Measurements from ENCODE around the gene KCNH1. TPM values are rescaled to one million over a fixed set of nuclear protein-coding genes. Genes with fewer than 3 reads are reported as not detected.

The KCNH1 gene, protein sequence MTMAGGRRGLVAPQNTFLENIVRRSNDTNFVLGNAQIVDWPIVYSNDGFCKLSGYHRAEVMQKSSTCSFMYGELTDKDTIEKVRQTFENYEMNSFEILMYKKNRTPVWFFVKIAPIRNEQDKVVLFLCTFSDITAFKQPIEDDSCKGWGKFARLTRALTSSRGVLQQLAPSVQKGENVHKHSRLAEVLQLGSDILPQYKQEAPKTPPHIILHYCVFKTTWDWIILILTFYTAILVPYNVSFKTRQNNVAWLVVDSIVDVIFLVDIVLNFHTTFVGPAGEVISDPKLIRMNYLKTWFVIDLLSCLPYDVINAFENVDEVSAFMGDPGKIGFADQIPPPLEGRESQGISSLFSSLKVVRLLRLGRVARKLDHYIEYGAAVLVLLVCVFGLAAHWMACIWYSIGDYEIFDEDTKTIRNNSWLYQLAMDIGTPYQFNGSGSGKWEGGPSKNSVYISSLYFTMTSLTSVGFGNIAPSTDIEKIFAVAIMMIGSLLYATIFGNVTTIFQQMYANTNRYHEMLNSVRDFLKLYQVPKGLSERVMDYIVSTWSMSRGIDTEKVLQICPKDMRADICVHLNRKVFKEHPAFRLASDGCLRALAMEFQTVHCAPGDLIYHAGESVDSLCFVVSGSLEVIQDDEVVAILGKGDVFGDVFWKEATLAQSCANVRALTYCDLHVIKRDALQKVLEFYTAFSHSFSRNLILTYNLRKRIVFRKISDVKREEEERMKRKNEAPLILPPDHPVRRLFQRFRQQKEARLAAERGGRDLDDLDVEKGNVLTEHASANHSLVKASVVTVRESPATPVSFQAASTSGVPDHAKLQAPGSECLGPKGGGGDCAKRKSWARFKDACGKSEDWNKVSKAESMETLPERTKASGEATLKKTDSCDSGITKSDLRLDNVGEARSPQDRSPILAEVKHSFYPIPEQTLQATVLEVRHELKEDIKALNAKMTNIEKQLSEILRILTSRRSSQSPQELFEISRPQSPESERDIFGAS
- total RNA-seq, result 0.08 TPM

DNA sequence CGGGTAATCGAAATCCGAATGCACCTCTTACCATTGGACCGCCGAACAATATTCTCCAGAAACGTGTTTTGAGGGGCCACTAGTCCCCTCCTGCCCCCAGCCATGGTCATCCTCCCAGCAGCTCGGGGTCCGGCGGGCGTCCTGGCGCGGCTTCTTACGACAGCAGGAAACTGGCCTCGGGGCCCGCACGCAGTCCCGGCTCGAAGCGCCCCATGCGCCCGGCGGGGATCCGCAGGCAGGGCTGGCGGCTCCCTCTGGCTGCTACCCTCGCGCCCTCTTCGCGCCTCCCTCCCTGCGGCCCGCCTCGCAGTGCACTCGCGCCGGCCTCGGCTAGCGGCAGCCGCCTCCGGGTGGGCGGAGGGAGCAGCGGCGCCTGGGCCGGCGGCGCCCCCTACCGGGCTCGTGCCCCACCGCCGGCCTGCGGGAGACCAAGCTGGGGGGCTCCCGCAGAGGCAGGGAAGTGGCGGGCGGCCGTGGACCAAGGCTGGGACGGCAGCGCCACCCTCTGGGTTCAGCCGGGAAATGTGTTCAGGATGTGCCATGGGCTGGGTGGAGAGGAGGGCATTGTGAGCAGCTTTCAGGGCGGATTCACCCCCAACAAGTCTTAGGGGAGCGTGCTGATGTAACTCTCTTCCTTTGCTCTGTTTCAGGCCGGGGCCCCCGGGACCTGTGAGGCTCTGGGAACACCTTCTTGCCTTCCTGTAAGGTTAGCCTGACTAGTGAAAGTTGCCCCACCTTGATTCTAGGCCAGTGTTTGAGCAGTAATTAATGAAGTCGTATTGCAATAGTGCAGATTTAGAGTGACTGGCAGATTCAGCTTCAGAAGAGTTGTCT is at the start of gene KCNH1:
Gene KCNH1, minus strand, starts transcription at position 313 of the 834 bp plus-strand sequence. Its CDS starts 203 bp downstream, at position 110.
- peak; percentile 60 for DNase-seq (ENCODE audit: low spot score)
- peak; percentile 94 for ATAC-seq

DNA sequence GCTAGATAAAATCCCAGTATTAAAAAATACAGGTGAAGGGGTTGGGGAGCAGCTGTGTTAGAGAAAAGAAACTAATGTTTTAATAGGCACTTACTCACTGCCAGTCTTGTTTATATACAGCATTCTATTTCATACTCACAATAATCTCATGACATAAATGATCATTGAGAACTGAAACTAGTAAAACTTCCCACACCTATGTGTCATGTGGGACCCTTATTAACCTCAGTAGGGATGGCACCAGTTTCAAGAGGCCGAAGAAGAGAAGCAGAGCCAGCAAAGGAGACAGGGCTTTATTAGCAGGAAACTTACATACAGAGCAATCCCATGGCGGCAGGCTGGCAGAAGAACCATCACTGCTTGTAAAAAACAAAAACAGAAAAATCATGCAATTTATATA is 48.8 kb upstream of the KCNH1 start:
- DNase-seq (ENCODE audit: low spot score) (no peak), ATAC-seq (no peak)

DNA sequence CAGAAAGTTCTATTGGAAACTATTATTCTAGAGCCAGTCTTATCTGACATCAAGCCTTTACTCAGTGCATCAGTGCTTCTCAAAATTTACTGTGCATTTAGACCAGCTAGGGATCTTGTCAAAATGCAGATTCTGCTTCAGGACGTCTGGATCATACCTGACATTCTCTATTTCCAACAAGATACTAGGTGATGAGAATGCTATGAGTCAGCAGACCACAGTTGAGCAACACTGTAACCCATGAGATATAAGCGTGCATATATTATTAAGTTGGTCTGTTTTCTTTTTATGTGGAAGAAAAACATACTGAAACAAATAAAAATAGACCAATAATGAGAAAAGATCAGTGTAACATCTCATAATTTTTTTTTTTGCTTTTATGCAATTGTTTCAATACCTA is 40.4 kb upstream of the KCNH1 start:
- DNase-seq (ENCODE audit: low spot score) (no peak), ATAC-seq (no peak)

DNA sequence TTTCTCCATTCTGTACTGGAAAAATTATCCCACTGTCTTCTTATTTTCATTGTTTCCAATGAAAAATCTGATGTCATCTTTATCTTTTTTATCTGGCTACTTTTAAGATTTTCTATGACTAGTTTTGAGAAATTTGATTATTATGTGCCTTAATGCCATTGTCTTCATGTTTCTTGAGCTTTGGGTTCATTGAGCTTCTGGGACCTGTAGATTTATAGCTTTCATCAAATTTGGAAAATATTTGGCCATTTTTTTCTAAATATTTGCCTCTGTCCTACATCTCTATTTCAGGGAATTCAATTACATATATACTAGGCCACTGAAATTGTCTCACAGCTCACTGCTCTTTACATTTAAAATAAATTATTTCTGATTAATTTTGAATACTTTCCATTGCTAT is 38.7 kb upstream of the KCNH1 start:
- no peak for ATAC-seq
- no peak for DNase-seq (ENCODE audit: low spot score)

DNA sequence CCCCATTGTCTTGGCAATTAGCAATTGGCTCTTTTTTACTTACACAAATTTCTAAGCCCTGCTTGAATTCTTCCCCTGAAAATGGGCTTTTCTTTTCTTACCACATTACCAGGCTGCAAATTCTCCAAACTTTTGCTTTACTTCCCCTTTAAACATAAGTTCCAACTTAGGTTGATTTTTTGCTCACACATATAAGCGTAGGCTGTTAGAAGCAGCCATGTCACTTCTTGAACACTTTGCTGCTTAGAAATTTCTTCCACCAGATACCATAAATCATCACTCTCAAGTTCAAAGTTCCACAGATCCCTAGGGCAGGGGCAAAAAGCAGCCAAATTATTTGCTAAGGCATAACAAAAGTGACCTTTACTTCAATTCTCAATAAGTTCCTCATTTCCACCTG is 35.4 kb upstream of the KCNH1 start:
- no peak for DNase-seq (ENCODE audit: low spot score)
- ATAC-seq, result no peak

DNA sequence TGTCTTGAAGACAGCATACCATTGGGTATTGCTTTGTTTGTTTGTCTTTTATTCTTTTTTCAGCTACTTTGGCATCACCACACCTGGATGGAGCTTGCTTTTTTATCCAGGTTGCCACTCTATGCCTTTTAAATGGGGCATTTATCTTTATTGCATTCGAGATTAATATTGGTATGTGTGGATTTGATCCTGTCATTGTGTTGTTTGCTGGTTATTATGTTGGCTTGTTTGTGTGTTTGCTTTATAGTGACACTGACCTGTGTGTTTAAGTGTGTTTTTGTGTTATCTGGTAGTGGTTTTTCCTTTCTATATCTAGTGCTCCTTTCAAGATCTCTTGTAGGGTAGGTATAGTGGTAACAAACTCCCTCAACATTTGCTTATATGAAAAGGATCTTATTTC is 24.9 kb upstream of the KCNH1 start:
- DNase-seq (ENCODE audit: low spot score) (no peak), ATAC-seq (no peak)

DNA sequence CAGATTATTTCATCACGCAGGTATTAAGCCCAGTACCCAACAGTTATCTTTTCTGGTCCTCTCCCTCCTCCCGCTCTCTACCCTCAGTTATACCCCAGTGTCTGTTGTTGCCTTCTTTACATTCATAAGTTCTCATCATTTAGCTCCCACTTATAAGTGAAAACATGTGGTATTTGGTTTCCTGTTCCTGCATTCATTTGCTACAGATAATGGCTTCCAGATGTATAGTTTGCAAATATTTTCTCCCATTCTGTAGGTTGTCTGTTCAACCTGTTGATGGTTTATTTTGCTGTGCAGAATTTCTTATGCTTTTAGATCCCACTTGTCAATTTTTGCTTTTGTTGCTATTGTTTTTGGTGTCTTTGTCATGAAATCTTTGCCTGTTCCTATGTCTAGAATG is 21.1 kb upstream of the KCNH1 start:
- ATAC-seq, result no peak
- DNase-seq (ENCODE audit: low spot score), result no peak

DNA sequence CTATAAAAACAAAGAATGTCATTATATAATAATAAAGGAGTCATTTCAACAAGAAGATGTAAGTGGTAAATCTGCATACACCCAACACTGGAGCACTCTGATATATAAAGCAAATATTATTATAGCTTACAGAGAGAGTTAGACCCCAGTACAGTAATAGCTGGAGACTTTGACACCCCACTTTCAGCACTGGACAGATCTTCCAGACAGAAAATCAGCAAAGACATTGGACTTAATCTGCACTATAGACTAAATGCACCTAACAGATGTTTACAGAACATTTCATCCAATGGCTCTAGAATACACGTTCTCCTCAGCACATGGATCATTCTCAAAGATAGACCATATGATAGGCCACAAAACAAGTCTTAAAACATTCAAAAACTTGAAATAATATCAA is 20.0 kb upstream of the KCNH1 start:
- DNase-seq (ENCODE audit: low spot score) (no peak), ATAC-seq (no peak)

DNA sequence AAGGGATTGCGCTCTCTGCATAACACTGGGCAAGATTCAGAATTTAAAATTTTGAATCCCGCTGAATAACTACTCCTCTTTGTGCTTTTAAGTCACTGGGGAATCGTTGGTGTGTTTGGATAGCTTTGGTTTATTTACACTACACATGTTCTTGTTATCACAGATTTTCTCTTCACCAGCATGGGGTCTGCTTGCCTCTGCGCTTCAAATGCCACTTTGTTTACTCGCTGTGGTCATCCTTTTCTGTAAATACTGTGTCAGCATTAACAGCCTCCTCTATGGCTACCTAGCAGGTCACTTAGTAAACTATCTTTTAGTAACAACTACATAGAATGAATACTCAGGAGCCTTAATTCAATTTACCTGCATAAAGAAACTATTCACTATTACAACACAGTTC is 14.4 kb upstream of the KCNH1 start:
- DNase-seq (ENCODE audit: low spot score), result no peak
- ATAC-seq, result no peak

DNA sequence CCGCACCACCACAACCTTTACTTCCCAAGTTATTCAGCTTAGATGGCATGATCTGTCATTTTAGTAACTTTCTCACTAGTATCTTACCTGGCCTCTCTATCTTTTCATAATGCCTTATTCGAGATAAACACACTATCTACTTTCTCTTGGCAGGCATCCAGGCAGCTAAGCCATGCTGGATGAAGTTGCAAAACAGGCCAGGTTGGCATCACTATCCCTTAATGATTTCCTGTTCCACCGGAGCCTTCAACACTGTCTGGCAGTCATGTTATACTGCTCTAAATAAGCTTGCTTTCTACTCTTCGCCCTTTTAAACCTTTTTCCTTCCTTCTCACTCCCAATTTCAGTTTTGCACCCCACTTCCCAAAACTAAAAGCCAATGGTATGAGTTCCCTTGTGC is 12.0 kb upstream of the KCNH1 start:
- ATAC-seq, result peak; percentile 69
- no peak for DNase-seq (ENCODE audit: low spot score)

DNA sequence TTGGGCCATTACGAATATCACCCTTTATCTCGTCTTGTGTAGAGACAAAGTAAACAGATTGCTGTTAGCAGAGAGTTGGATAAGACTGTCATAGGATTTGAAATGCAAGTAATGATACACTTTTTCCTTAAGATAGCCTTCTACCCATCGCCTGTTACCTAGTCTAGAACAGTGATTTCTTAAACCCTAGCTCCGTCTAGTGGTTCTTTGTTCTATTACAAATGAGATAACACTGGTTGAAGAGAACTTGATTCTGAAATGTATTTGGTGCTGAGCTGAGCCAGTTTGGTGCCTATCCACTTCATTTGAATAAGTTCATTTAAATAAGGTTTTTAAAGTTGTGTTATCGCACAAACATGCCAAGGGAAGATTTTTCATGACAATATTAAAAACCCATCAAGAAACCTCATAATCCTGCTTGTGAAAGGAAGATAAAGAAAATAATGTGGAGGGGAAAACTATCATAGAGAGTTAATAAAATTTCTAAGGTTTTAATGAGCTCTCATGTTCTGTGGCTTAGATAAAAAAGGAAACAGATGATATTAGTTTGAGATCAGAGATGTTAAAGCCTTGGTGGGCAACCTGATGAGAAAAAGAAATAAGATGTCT is 1.5 kb upstream of the KCNH1 start:
- ATAC-seq, result peak; percentile 69

DNA sequence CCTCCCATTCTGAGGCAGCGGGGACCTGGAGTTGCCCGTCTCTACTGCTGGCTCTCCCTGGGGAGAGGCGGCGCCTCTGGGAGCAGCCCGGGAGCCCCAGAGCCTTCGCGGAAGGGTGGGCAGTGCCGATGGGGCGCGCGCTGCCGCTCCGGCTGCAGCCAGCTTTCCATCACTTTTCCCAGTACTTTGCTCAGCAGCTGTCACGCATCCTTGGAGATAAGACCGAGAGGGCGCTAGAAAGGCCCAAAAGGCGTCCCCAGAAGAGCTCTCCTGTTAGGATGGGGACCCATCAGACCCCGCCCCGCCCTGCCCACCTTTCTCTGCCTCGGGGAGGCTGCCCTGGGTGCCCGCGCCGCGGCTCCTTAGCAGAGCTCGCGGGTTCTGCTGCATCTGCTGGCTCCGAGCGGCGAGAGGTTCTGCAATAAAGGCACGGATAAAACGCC is 534 bp downstream of the KCNH1 start:
- DNase-seq (ENCODE audit: low spot score) (no peak), ATAC-seq (peak; percentile 15)

More for the DNA sequence above, 1.5 kb upstream of the KCNH1 start:
- no peak for DNase-seq (ENCODE audit: low spot score)

DNA sequence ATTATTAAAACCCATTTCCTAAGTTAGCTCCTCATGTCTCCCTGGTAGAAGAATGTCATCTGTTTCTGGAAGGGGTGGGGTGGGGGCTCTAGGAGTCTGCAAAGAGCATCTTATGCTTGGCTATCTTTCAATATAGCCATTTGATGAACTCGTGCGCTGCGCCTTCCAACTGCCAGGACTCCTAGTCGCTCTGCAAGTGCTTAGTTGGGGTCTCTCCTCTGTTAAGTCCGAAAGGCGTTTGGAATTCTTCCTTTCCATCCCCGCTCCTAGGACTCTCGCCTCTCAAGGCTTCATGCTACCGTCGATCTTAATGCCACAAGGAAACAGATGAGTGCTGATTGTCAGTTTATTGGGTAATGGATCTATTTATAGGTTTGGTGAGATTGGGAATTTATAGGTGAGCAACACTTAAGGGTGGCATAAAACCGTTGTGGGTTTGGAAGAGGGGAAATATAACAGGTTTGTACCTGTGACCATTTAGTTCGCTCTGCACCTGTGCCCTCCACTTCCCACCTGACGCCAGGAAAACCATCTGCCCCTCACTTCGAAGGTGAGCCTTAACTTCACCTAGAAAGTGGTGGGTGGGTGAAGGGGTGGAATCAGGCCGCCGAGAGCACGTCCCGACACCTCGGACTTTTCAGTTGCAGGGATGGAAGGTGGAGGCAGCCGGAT is 1.1 kb downstream of the KCNH1 start:
- ATAC-seq (no peak), DNase-seq (ENCODE audit: low spot score) (no peak)

DNA sequence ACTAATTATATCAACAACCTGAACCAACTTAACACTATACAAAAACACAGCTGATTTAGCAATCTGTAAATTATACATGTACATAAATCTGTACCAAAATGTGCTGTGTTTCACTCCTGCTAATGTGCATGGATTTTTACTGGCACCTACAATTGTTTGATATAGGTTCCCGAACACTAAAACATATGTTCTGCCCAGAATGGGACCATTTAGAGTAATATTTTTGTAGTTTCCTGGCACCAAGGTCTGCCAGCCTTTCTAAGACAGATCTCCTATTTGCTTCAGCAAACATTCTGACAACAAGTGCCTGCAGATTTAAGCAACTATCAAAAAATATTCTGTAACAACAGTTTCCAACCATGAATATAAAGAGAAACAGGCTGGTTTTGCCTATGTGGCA is 4.2 kb downstream of the KCNH1 start:
- no peak for ATAC-seq

DNA sequence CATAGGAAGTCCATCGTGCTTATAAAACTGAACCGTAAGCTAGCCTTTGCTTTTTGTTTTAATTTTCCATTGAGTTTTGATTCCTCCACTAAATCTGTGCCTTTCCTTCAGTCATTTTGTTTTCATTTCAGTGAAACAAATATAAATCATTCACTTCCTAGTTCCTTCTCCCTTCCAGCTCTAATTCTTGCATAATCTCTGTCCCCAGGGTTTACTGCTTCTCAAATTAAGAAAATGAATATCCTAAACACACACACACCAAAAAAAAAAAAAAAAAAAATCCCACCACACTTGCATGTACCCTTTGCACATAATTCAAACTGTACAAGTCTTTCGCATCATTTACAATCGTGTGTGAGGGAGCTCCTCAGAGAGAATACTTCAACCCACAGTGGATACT is 6.8 kb downstream of the KCNH1 start:
- ATAC-seq, result no peak
- DNase-seq (ENCODE audit: low spot score), result no peak

More for the DNA sequence above, 4.2 kb downstream of the KCNH1 start:
- DNase-seq (ENCODE audit: low spot score), result no peak

DNA sequence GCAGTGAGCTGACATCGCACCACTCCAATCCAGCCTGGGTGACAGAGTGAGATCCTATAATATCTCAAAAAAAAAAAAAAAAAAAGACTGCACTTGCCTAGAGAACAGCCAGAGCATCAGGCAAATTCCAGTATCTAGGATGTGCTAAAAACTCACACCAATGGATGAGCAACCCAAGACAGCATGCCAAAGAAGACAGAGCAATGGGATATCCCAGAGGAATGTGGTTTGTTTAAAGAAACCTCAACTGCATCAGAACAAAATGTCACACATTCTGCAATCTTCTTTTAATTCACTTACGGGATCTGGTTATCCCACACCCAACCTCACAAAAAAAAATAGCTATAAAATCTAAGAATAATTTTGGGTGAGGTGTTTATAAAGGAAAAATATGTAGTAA is 7.3 kb downstream of the KCNH1 start:
- DNase-seq (ENCODE audit: low spot score) (no peak), ATAC-seq (no peak)

DNA sequence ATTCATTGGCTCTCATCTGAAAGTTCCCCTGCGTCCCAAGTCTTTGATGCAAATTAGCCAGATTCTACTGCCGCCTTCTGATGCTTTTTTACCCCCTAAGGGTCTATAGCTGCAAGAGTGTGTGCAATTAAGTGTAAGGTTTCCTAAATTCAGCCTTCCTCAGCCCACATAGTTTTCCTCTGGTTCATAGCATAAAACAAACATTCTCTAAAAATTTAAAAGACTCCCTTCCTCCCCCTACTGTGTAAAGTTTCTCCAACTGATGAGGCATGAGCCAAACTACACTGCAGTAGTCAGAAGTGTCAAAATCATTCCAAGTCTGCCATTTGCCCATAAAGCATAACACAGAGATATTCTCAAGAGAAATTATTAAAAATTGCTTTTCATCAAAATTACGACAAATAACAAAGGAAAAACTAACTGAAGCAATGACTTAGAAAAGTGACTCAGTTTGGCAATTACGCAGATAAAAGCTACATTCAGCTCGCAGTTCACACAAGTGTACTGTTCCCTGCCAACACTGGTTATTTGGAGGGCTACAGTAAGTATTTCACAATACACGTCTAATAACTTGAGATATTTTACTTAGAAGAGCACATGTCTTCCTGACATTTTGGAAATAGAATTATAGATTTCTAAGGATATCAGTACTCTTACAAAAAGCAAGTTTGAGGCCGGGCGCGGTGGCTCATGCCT is 15.4 kb downstream of the KCNH1 start:
- ATAC-seq (no peak), DNase-seq (ENCODE audit: low spot score) (no peak)

DNA sequence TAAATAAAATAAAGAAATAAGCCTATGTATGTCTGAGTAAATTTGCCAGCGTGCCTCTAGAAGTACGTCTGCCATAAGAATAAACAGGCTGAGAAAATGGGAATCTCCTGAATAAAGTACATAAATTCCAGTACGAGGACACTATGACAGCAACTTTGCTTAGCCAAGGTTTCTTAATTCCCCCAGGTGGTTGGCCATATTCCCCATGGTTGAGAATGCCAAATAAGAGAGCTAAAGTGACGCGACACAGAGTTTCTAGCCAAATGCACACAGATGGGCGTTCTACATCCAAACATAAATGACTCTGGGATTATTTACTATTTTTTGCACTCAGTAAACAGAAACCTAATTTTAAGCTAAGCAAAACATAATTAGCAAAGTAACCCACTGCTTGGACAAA is 19.5 kb downstream of the KCNH1 start:
- ATAC-seq (no peak), DNase-seq (ENCODE audit: low spot score) (no peak)

DNA sequence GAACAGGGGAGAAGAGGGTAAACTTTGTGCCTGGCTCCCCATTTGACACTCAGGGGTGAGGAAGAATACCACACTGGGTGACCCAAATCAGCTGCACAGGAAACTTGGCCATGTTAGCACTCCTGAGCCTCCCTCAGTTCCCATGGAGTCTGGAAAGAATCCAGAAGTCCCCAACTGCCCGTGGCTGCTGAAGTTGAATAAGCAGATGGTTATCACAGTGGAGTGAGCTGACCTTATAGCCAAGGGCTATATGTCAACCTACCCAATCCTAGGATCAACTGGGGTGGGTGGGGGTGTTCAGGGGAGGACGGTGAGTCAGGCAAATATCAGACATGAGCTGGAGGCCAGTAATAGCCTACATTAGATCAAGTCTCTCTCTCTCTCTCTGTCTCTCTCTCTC is 20.4 kb downstream of the KCNH1 start:
- DNase-seq (ENCODE audit: low spot score) (no peak), ATAC-seq (no peak)

Data from left lobe of liver (tissue), 2 donors.